Fibroblast of mammary gland (primary cell): ENCODE measurements around the gene ZSWIM3.

Experiments used
- DNase-seq: peaks from one replicate; pipeline ENCODE4 v3.0.0-alpha.2; 2010; ENCODE audit warnings: low read depth
- H3K4me3 ChIP-seq: 2 replicates; pipeline ENCODE4 v1.5.1; 2011; ENCODE audit warnings: low read depth, mild to moderate bottlenecking, low read length, moderate library complexity; ENCODE audit not compliant: control insufficient read depth
- TF ChIP-seq, protein P1 (sequence below): conservative IDR thresholded peaks from 2 replicates; pipeline ENCODE4 v1.5.1; 2011; ENCODE audit warnings: low read depth, low read length, inconsistent platforms; ENCODE audit not compliant: control insufficient read depth, insufficient read depth

ZSWIM3 gene

DNA sequence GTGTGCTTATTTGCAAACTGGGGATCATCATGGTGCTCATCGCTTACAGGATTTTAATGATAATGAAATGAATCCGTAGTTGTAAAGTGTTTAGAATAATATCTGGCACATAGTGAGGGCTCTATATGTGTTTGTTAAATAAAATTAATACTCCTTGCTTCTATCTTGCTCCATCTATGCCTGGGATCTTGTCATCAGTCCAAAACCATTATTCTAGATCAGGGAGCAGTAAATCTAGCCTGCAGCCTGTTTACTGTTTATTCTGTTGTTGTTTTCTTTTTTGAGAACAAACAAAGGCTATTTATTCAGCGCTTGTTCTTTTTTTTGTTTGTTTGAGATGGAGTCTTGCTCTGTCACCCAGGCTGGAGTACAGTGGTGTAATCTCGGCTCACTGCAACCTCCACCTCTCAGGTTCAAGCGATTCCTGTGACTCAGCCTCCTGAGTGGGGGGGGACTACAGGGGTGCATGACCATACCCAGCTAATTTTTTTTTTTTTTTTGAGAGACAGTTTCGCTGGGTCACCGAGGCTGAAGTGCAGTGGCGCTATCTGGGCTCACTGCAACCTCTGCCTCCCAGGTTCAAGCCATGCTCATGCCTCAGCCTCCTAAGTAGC is 8.3 kb upstream of the ZSWIM3 start:
- no peak overlapping the region for H3K4me3 ChIP-seq
- no peak for DNase-seq
- TF ChIP-seq, protein P1, sequence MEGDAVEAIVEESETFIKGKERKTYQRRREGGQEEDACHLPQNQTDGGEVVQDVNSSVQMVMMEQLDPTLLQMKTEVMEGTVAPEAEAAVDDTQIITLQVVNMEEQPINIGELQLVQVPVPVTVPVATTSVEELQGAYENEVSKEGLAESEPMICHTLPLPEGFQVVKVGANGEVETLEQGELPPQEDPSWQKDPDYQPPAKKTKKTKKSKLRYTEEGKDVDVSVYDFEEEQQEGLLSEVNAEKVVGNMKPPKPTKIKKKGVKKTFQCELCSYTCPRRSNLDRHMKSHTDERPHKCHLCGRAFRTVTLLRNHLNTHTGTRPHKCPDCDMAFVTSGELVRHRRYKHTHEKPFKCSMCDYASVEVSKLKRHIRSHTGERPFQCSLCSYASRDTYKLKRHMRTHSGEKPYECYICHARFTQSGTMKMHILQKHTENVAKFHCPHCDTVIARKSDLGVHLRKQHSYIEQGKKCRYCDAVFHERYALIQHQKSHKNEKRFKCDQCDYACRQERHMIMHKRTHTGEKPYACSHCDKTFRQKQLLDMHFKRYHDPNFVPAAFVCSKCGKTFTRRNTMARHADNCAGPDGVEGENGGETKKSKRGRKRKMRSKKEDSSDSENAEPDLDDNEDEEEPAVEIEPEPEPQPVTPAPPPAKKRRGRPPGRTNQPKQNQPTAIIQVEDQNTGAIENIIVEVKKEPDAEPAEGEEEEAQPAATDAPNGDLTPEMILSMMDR = no peak

DNA sequence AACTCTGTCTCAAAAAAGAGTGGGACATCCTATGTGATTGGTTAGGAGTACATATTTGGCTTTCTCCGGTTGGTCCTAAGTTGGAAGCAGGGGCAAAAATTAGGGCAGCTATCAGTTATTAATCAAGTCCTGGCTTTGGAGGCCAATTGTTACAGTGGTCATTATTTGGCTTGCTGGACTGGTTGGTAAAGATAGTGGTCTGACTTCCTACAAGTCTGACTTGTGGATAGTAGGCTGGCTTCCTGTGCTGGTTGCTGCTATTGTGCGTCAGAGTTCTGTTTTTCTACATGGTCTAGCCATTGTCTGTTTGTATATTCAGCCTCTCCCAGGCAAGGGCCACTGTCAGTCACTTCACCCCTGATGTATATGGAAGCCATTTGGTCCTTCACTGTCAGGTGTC is 7.2 kb upstream of the ZSWIM3 start:
- no peak overlapping the region for H3K4me3 ChIP-seq
- TF ChIP-seq, protein P1 = no peak
- no peak for DNase-seq

DNA sequence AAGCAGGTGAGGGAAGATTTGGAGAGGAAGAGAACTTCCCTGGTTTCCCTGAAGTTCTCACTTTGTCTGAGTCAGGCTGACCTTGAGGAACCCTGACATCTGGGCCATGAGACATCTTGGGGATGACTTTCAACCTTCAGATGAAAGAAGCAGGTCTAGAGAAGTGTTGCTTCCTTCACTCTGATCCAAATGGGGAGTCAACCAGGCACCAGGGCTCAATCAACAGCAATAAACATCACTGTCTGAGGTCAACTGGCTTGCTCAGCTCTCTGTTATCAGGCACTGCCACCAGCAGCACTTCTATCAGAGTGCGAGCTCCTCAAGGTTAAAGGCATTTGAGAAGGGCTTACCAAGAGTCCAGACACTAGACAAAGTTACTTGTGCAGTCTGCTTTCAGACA is 6.5 kb upstream of the ZSWIM3 start:
- TF ChIP-seq, protein P1 = no peak
- no peak for DNase-seq
- H3K4me3 ChIP-seq = no peak overlapping the region

DNA sequence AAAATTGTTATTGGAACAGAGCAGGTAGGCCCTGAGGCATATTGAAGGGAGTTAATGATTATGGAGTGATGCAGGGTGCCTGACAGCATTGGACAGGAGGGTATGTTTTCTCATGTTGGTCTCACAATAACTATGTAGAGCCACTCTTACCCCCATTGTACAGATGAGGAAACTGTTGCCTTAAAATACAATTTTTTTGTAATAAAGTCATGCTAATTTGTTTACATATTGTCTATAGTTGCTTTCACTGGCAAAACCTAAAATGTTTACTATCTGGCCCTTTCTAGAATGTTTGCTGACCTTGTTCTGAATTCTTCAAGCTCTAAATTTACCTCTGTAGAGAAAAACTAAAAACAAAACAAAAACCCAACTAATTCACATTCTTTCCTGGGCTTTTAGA is 5.9 kb upstream of the ZSWIM3 start:
- H3K4me3 ChIP-seq = no peak overlapping the region
- TF ChIP-seq, protein P1 = no peak
- no peak for DNase-seq

DNA sequence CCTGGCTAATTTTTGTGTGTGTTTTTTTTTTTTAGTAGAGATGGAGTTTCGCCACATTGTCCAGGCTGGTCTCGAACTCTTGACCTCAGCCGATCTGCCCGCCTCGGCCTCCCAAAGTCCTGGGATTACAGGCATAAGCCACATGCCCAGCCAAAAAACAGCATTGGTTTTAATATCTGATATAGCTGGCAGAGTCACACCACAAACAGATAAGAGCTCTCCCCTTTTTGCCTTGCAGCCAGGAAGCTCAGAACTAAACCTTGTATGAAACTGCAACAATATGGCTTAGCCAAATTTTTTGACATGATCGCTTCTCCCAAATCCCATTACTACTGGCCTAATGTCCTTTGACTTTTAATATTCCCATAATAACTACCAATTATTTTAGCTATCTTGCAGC is 5.1 kb upstream of the ZSWIM3 start:
- no peak for DNase-seq
- H3K4me3 ChIP-seq = no peak overlapping the region
- TF ChIP-seq, protein P1 = no peak

DNA sequence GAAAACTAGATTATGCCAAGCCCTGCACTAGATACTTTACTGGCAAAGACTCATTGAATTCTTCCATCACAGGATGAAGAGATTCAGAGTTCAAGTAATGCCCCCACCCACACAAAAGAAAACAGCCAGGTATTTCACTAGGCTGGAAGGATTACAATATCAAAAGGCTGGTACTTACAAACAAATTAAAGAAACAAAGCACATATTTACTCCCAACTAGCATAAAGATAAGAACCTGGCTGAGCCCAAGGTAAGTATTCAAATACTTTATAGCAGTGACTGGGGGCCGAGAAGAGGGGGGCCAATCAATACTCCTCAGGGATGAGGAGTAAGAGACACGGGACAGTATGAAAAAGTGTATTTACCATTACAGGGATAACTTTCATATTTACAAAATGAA is 3.9 kb upstream of the ZSWIM3 start:
- TF ChIP-seq, protein P1 = no peak
- H3K4me3 ChIP-seq = no peak overlapping the region

DNA sequence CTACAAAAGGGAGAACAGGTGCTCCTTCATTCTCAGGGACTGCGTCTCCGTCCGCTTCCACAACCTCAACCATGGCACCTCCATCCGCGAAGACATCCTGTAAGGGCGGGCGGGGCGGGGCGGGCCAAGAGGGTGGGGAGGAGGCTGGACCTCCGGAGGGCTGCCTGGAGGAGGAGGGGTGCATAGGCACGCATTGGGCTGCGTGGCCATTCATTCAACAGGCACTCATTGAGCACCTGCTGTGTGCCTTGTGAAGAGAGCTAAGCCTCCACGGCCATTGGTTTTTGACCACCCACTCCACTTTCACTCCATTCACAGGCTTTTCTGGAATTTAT is 435 bp downstream of the ZSWIM3 start:
- TF ChIP-seq, protein P1 = no peak
- H3K4me3 ChIP-seq = peak overlapping the region; percentile 87
- no peak for DNase-seq

More for the DNA sequence above, 3.9 kb upstream of the ZSWIM3 start:
- no peak for DNase-seq
